GM21515 (cell line): ENCODE measurements around the gene TBX10.
"Not testable (repeated sequence)": the region's sequence is repeated elsewhere in the genome, so short reads cannot be mapped to it uniquely, and the experiment has no call there.

Source experiments
- ATAC-seq: cut with Tn5 transposase; IDR thresholded peaks from one replicate; pipeline ENCODE4 v1.9.1; 2021; ENCODE audit not compliant: unreplicated experiment

The TBX10 gene

DNA sequence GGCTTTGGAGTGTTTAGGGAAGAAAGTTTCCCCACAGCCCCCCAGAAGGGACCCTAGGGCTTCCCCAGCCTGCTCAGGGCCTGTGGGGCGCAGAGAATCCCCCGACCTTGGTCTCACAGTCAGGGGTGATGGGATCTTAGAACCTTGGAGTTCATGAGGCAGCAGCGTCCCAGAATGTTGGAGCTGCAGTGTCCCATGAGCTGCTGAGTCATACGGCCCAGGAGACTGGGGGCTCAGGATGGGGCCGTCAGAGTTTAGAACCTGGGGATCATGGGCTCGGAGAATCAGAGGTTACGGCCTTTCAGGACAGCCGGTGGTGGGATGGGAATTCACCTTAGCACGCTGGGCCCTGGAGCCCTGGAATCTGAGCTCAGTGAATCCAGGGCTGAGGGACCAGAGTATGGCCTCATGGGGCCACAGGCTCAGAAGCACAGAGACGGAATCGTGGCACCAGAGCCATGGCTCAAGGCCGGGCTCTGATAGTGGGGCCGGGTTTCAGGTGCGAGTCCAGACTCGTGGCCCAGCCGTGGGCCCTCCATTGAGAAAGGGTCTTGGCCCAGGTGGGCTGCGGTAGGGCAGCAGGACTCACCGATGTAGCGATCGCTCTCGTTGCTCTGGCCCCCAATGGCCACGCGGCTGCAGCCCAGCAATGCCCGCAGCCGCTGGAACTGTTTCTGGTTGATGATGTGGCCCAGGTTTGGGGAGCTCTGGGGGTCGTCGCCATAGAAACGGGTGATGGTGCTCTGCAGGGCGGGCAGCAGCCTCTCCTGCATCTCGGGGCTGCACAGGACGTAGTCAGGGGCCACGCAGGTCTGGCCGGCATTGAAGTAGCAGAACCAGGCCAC lies 25.4 kb upstream of the TBX10 start:
- ATAC-seq: no peak

- ATAC-seq: no peak
Measured at GRCh38 chr11:67664213-67664585, 24.6 kb upstream of the TBX10 start.

- no peak for ATAC-seq
Measured at GRCh38 chr11:67663532-67664212, 24.1 kb upstream of the TBX10 start.

DNA sequence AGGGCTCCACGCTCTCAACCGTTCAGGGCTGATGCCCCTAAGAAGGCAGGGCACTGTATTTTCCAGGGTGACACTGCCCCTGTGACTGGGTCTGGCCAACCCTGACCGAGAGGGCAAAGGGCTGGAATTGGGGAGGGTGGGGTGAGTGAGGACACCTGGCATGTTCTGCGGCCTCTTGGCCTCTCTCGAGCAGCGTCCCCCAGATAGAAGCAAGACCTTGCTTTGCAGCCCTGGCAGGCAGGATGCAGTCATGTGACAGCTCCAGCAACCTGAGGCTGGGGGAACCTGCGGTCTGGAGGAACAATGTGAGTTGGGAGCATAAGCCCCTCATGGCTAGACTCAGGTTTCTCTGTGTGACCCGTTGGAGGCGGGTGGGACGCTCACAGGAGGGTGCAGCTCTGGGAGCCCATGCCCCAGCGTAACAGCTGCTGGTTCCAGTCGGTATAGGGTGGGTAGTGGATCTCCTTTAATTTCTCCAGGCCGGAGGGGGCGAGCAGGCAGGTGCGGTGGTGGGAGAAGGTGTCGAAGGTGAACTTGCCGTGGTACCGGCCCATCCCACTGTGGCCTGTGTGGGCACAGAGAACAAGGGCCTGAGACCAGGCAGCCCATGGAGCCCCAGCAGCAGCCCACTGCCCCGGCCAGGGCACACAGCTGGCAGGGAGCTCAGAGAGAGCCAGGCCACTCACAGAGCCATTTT lies 23.4 kb upstream of the TBX10 start:
- ATAC-seq: no peak

DNA sequence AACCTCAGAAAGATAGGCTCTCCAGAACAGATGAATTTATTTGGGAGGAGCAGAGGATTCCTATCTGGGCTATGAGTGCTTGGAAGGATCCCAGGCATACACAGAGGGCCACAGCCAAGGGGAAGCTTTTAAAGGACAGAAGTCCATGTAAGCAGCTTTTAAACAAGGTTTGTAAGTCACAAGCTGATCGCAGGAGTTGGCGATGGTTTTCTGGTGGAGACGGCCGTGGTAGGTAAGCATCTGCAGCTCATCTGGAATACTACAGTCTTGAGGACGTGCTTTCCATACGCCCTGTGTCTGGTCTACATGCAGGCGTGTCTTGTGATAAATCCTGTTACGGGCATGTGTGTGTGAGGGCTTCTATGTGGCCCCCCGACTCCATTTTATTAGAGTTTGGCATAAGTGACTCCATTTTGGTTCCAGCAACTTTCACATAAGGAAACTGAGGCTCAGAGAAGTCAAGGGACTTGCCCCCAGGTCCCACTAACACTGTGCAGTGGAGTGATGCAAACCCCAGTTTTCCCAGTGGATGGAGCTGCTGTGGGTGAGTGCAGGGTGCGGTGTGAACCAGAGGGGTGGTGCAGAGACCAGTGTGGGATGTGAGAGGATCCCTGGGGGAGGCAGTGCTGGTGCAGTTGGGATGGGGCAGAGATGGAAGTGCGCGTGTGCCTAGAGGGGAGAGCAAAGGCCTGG lies 22.7 kb upstream of the TBX10 start:
- no peak for ATAC-seq

GRCh38 chr11:67660752-67661151 lies 21.2 kb upstream of the TBX10 start:
- ATAC-seq: not testable (repeated sequence)

GRCh38 chr11:67659651-67660165 lies 20.1 kb upstream of the TBX10 start:
- ATAC-seq: not testable (repeated sequence)

DNA sequence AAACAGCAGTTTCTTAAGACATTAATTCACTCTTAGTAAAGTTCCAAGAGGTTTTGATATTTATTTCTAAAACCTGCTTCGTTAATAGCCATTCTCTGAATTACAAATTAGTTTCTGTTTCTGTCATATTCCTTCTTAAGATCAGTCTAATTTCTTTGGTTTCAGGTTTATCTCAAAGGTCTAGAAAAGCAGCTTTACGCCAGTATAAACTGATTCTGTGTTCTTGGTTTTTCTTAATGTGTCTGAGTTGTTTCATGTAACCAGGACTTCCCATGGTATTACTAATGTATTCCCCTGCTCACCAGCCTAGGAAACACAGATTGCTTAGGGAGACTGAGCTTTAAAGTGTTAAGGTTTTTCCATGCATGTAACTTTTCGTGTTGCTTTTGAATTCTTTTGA lies 17.7 kb upstream of the TBX10 start:
- no peak for ATAC-seq

DNA sequence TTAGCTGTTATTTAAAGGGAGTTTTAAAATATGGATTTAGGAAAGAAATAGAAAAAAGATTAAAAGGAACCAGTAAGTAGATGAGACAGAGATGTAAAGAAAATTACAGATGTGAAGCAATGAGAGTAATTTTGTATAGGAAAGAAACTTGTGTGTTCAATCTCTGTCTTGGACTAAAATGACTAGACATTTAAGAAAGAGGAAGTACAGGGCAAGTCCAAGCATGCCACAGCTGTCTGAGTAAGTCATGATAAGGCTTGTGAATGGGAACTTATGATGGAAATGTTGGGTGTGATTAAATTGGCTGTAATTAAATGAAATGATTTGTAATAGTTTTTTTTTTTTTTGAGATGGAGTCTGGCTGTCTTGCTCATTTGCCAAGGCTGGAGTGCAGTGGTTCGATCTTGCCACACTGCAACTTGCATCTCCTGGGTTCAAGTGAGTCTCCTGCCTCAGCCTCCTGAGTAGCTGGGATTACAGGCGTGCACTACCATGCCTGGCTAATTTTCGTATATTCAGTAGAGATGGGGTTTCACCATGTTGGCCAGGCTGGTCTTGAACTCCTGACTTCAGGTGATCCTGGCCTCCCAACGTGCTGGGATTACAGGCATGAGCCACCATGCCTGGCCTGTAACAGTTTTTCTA lies 16.8 kb upstream of the TBX10 start:
- ATAC-seq: no peak

DNA sequence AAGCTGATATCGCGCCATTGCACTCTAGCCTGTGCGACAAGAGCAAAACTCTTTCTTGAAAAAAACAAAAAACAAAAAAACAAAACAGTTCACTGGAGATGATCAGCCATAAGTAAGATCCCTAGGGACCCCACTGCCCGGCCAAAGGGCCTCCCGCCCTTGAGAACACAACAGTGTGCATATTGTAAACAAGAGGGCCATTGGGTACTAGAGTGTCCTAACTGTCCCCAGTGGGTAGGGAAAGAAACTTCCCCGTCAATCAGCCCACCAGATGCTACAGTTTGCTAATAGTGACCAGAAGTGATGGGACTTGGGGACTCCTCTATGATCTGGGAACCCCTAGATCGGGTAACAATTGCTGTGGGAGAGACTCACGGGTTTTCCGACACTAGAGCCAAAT lies 14.7 kb upstream of the TBX10 start:
- no peak for ATAC-seq

DNA sequence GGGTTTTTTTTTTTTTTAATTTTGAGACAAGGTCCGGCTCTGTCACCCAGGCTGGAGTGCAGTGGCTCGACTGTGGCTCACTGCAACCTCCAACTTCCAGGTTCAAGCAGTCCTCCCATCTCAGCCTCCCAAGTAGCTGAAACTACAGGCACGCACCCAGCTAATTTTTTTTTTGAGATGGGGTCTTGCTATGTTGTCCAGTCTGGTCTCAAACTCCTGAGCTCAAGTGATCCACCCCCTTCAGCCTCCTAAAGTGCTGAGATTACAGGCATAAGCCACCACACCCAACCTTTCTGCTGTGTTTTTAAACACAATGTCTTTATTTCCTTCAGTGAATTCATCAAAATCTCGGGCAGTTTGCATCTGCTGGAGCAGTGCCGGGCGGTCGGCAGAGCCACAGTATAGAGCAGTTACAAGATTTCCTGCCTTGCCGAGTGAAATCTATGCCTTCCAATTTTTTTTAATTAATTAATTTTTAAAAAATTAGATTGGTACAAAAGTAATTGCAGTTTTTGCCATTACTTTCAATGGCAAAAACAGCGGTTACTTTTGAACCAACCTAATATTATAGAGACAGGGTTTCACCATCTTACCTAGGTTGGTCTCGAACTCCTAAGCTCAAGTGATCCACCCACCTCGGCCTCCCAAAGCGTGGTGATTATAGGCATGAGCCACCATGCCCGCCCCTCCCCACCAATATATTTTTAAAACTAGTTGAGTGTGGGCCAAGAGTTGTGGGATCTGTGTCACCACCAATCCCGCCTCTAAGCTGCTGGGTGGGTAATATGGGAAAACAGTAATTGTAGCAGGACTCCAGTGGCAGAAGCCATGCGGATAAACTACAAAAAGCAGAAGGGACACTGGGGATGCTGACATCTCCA lies 13.6 kb upstream of the TBX10 start:
- ATAC-seq: no peak

DNA sequence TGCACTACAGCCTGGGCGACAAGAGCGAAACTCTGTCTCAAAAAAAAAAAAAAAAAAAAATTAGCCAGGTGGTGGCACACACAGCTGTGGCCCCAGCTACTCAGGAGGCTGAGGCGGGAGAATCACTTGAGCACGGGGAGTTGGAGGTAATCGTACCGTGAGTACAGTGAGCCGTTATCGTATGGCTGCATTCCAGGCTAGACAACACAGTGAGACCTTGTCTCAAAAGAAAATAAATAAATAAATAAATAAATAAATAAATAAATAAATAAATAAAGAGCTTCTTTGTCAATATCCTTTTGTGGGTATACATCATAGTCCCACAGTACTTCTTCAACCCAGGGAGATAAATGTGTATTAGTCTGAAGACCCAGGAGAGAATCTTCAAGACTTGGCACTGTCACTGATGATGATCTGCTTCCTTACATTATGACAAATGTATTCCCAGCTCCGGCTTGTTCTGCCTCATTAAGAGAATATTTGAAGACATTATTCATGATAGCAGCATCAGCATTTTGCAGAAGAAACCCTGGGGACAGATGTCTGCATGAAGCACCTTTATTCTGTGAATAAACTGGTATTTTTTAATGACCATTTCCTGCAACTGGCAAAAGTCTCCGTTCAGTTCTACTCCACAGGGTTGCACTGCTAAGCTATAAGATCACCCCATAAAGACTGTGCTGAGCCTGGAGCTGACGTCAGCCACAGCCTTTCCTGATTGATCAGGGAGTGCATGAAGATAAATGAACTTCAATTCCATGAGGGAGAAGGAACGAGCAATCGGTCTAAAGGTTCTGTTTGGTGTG lies 12.6 kb upstream of the TBX10 start:
- ATAC-seq: no peak

DNA sequence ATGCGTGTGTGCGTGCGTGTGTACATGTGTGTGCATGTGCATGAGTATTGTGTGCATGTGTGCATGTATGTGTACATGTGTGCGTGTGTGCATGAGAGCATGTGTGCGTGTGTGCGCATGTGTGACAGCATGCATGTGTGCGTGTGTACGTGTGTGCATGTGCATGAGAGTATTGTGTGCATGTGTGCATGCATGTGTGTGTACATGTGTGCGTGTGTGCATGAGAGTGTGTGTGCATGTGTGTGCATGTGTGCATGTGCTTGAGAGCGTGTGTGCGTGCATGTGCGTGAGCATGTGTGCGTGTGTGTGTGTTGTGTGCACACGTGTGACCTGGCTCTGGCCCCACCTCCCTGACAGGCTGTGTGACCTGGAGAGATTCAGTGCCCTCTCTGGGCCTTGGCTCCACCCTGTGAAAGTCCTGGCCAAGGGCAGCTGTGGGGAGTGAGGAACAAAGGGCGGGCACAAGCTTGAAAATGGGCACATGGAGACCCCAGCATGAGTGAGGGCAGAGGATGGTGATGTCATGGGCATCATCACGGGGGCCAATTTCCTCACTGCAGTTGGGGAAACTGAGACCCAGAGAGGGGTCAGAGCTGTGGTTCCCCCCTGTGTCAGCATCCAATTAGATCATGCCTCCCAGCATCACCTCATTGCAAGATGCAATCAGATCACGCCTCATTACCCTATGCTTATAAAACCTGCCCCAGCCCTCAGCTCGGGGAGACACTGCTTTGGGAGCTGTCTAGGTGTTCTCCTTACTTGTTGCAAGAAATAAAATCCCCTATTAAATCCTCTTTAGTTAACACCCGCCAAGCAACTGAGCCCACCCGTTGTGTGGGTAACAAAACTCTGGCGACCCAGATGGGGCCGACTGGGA lies 10.3 kb upstream of the TBX10 start:
- ATAC-seq: no peak

GRCh38 chr11:67648796-67649613 lies 9.4 kb upstream of the TBX10 start:
- ATAC-seq: no peak

DNA sequence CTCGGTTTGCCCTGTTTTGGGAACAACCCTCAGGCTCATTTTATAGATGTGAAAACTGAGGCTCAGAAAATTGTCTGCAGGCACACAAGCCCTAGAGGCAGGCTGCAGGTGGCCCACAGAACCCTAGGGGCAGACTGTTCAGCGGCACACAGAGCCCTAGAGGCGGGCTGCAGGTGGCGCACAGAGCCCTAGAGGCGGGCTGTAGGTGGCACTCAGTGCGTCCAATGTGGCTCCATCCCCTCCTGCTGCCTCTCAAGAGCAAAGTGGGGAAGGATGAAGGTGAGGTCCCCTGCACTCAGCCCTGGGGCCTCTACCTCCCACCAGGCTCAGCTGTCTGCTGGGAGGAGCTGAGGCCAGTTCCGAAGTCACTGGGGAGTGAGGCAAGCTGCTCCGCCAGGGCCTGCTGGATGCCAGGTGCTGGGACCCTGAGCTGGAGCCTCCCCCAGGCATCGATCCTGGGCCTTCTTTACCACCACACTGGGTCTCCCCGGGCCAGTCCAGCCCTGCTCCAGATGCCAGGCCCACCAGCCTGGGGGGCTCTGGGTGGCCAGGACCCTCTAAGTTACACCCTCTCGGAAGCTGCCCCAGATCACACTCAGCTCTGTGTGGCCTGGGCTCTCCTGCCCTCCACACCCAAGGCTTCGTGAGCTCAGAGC lies 8.7 kb upstream of the TBX10 start:
- ATAC-seq: no peak

GRCh38 chr11:67647471-67647870 lies 7.9 kb upstream of the TBX10 start:
- no peak for ATAC-seq
